DOHH2 (cell line): ENCODE measurements around the gene SFXN5.

Experiments used
- CTCF ChIP-seq: fragments of 200-600 bp; sonication (generic); IDR thresholded peaks from one replicate; pipeline ENCODE4 v1.5.1; 2014; ENCODE audit warnings: antibody characterized with exemption, mild to moderate bottlenecking, low read depth, low read length; ENCODE audit not compliant: poor library complexity, severe bottlenecking
- EZH2phosphoT487 ChIP-seq: fragments of 200-600 bp; sonication (generic); IDR thresholded peaks from 2 replicates; pipeline ENCODE4 v1.6.1; 2017; ENCODE audit warnings: borderline replicate concordance, mild to moderate bottlenecking, antibody characterized with exemption, low read length, moderate library complexity, mixed read lengths

- TF ChIP-seq CTCF (no peak), EZH2phosphoT487 (no peak)
These were observed 139.3 kb downstream of the SFXN5 start for GRCh38 chr2:72932045-72932740.
